HG02870 (cell line): ENCODE data around the gene UQCRQ.

Experiments used
- ATAC-seq: cut with Tn5 transposase; IDR thresholded peaks from one replicate; pipeline ENCODE4 v1.9.1; 2021; ENCODE audit warnings: mild to moderate bottlenecking, moderate library complexity; ENCODE audit not compliant: unreplicated experiment

UQCRQ gene

GRCh38 chr5:132866342-132867045, at the start of gene UQCRQ, which contains the start of gene GDF9:
UQCRQ (plus strand) TSS chr5:132866642; CDS start chr5:132866882, 240 bp downstream.
GDF9 (minus strand) TSS chr5:132866469; CDS start chr5:132864533, 1,936 bp downstream.
- ATAC-seq: peak; percentile 98

GRCh38 chr5:132817011-132817410, 49.4 kb upstream of the UQCRQ start:
- no peak for ATAC-seq

- ATAC-seq: no peak
These were observed 47.0 kb upstream of the UQCRQ start for GRCh38 chr5:132819468-132819867.

- ATAC-seq: peak; percentile 67
These were observed 46.2 kb upstream of the UQCRQ start for GRCh38 chr5:132820162-132820754.

GRCh38 chr5:132821350-132821749, 45.1 kb upstream of the UQCRQ start:
- ATAC-seq: no peak

GRCh38 chr5:132821791-132822190, 44.7 kb upstream of the UQCRQ start:
- no peak for ATAC-seq

- ATAC-seq: no peak
These were observed 43.6 kb upstream of the UQCRQ start for GRCh38 chr5:132822650-132823480.

GRCh38 chr5:132823481-132824050, 42.9 kb upstream of the UQCRQ start:
- no peak for ATAC-seq

- no peak for ATAC-seq
These were observed 42.0 kb upstream of the UQCRQ start for GRCh38 chr5:132824426-132824825.

GRCh38 chr5:132825033-132825833, 41.2 kb upstream of the UQCRQ start:
- no peak for ATAC-seq

GRCh38 chr5:132825834-132826391, 40.5 kb upstream of the UQCRQ start:
- no peak for ATAC-seq

- ATAC-seq: no peak
These were observed 39.9 kb upstream of the UQCRQ start for GRCh38 chr5:132826424-132827082.

- ATAC-seq: no peak
These were observed 38.3 kb upstream of the UQCRQ start for GRCh38 chr5:132827943-132828673.

- no peak for ATAC-seq
These were observed 37.5 kb upstream of the UQCRQ start for GRCh38 chr5:132828846-132829494.

GRCh38 chr5:132829742-132830435, 36.6 kb upstream of the UQCRQ start:
- ATAC-seq: peak; percentile 62

- ATAC-seq: peak; percentile 61
These were observed 35.9 kb upstream of the UQCRQ start, which contains the start of gene SHROOM1 for GRCh38 chr5:132830436-132831094. SHROOM1 (minus strand) TSS chr5:132830647; CDS start chr5:132826140, 4,507 bp downstream.
